ENCODE measurements around the gene KRTAP5-9.

- TF ChIP-seq TAF1 (IDR thresholded peaks at IDR 0.05; ENCODE audit: borderline replicate concordance, insufficient read depth, low read length) (no peak), SIN3A (IDR thresholded peaks at IDR 0.05; ENCODE audit: borderline replicate concordance, insufficient read depth, low read length) (no peak), POLR2AphosphoS5 (IDR thresholded peaks at IDR 0.05; ENCODE audit: low read depth, low read length) (no peak), FOXP2 (optimal IDR thresholded peaks at IDR 0.05; ENCODE audit: borderline replicate concordance, extremely low read depth, extremely low read length, insufficient read depth) (no peak), REST (IDR thresholded peaks at IDR 0.05; ENCODE audit: insufficient read depth in 1 of 2, low read depth in 2 of 2, low read length in 2 of 2) (no peak)
These were observed at the start of gene KRTAP5-9 for GRCh38 chr11:71548120-71548519.

Measured in PFSK-1 (cell line).